Uterus (tissue), 4 donors: Measurements from ENCODE around the gene CHMP4A. TPM values are rescaled to one million over a fixed set of nuclear protein-coding genes. Genes with fewer than 3 reads are reported as not detected.
A peak's percentile ranks its signal among the peaks of the same experiment; 100 is the strongest.

Experiments used
- DNase-seq, 2 donors: peaks; one replicate each; pipeline ENCODE4 v3.0.0-alpha.2; 2019 to 2020
- H3K27ac ChIP-seq, 2 donors: fragments of 200-600 bp; sonication (generic); 1 replicate in 1 of 2; 2 replicates in 1 of 2; pipeline ENCODE4 v1.5.1; 2016 to 2018
- H3K27me3 ChIP-seq, 2 donors: fragments of 200-600 bp; sonication (generic); one replicate each; pipeline ENCODE4 v1.5.1; 2018 to 2019; ENCODE audit warnings: control low read depth in 1 of 2
- H3K36me3 ChIP-seq, 2 donors: fragments of 200-600 bp; sonication (generic); one replicate each; pipeline ENCODE4 v1.5.1; 2019; ENCODE audit warnings: control low read depth in 1 of 2
- H3K4me1 ChIP-seq, 2 donors: fragments of 200-600 bp; sonication (generic); one replicate each; pipeline ENCODE4 v1.5.1; 2018 to 2019; ENCODE audit warnings: control low read depth in 1 of 2
- H3K4me3 ChIP-seq, 2 donors: fragments of 200-600 bp; sonication (generic); 1 replicate in 1 of 2; 2 replicates in 1 of 2; pipeline ENCODE4 v1.5.1; 2018 to 2019; ENCODE audit warnings: mild to moderate bottlenecking in 1 of 2
- H3K9me3 ChIP-seq, 2 donors: fragments of 200-600 bp; sonication (generic); one replicate each; pipeline ENCODE4 v1.5.1; 2019; ENCODE audit warnings: control low read depth in 1 of 2
- CTCF ChIP-seq, 4 experiments: fragments of 200-600 bp in 2 of 4; fragments of 450-650 bp in 2 of 4; sonication (generic) in 2 of 4; IDR thresholded peaks; one replicate each; pipeline ENCODE4 v1.5.1; 2016 to 2019; ENCODE audit warnings: antibody characterized with exemption in 4 of 4, mild to moderate bottlenecking in 2 of 4, moderate library complexity in 1 of 4
- POLR2A ChIP-seq, 2 donors: fragments of 450-650 bp; IDR thresholded peaks; one replicate each; pipeline ENCODE4 v1.6.1; 2016; ENCODE audit warnings: antibody characterized with exemption in 2 of 2, mild to moderate bottlenecking in 1 of 2, moderate library complexity in 1 of 2
- intact Hi-C: fragments of 100-400 bp; cut with DNase I; formaldehyde crosslinking; loops from one replicate; pipeline ENCODE4 v1.15.1; 2023; ENCODE audit warnings: low total_unique reads
- total RNA-seq, 4 donors: library from RNA; depleted of rRNA in 3 of 4; stranded (reverse); fragments of >200 nt in 3 of 4; gene quantifications; one replicate each; pipeline versions ENCODE4 v1.1.0 to v1.2.4, GENCODE V29; 2014 to 2023
- donor health status: DM: yes; HTN: yes; CAD: no.

CHMP4A gene
- total RNA-seq, 4 donors from 2014 or later: 6.8 to 53.3 (median 33.9) TPM

DNA sequence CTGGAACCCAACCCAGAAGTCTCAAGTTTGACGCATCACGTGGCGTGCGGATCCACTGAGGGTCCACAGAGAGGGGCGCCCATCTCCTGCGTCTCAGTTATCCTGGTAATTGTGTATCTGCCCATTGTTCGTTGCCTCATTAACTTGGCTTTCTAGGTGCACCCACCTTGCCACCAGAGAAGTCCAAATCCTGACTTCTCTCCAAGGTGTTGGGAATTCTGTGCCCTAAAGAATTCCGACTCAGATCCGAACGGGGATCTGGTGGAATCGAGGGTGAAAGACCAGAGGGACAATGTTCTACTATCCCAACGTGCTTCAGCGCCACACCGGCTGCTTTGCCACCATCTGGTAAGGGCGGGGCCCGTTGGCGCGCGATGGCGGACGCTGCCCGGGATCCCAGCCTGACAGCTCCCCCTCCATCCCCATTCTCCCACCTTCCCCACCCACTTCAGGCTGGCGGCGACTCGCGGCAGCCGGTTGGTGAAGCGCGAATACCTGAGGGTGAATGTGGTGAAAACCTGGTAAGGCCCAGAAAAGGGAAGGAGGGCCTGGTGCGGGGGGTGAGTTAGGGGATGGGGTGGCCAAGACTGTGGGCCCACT is 40.9 kb downstream of the CHMP4A start:
- Histone ChIP-seq H3K27ac (peak overlapping the region in 1 of 2 donors; percentile 26), H3K36me3 (no peaks in the 10 kb centered on the region), H3K4me3 (peak overlapping the region; percentile 25 to 27), H3K9me3 (no peaks in the 10 kb centered on the region), H3K4me1 (no peaks in the 10 kb centered on the region), H3K27me3 (no peaks in the 10 kb centered on the region)
- TF ChIP-seq POLR2A (IDR thresholded peaks at IDR 0.05): no peak
- intact Hi-C loops: no loop called here
- no peak for DNase-seq

GRCh38 chr14:24171422-24172260 is 41.6 kb downstream of the CHMP4A start, which contains the start of gene REC8:
Gene REC8 (plus strand): TSS chr14:24172080. CDS start chr14:24172553, 473 bp downstream.
- Histone ChIP-seq H3K27me3 (no peaks in the 10 kb centered on the region), H3K4me1 (no peaks in the 10 kb centered on the region), H3K4me3 (peak within 1 kb of the TSS; percentile 25 to 27), H3K27ac (peak within 1 kb of the TSS in 1 of 2 donors; percentile 26), H3K36me3 (no peaks in the 10 kb centered on the region), H3K9me3 (no peaks in the 10 kb centered on the region)
- peak; percentile 50 to 81 for DNase-seq
- intact Hi-C loops: no loop called here
- TF ChIP-seq CTCF (IDR thresholded peaks at IDR 0.05) (no peak), POLR2A (IDR thresholded peaks at IDR 0.05) (no peak)

GRCh38 chr14:24167469-24168114 is 45.7 kb downstream of the CHMP4A start:
- no peak for TF ChIP-seq POLR2A (IDR thresholded peaks at IDR 0.05)
- Histone ChIP-seq H3K4me1 (peaks cover 0 to 7% of the 10 kb centered on the region in 2 donors), H3K27me3 (no peaks in the 10 kb centered on the region), H3K4me3 (no peak overlapping the region), H3K9me3 (no peaks in the 10 kb centered on the region), H3K27ac (no peak overlapping the region), H3K36me3 (no peaks in the 10 kb centered on the region)
- intact Hi-C loops: no loop called here
- DNase-seq: no peak

DNA sequence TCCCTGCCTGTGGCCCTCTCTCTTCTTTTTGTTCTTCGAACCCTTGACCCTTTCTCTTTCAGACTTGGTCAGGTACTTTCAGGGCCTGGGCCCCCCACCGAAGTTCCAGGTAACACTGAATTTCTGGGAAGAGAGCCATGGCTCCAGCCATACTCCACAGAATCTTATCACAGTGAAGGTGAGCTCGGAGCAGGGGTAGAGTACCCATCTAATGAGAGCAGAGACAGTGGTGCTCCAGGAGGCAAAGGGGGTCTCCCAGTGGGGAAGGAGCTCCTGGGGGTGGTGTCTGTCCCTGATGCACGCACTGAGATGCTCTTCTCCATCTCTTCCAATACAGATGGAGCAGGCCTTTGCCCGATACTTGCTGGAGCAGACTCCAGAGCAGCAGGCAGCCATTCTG is 47.5 kb downstream of the CHMP4A start:
- Histone ChIP-seq H3K9me3 (no peaks in the 10 kb centered on the region), H3K4me3 (no peak overlapping the region), H3K27me3 (no peaks in the 10 kb centered on the region), H3K36me3 (no peaks in the 10 kb centered on the region), H3K27ac (no peak overlapping the region), H3K4me1 (peaks cover 7% of the 10 kb centered on the region in 2 donors)
- intact Hi-C loops: no loop called here
- DNase-seq: no peak
- TF ChIP-seq POLR2A (IDR thresholded peaks at IDR 0.05) (no peak), CTCF (IDR thresholded peaks at IDR 0.05) (no peak)

DNA sequence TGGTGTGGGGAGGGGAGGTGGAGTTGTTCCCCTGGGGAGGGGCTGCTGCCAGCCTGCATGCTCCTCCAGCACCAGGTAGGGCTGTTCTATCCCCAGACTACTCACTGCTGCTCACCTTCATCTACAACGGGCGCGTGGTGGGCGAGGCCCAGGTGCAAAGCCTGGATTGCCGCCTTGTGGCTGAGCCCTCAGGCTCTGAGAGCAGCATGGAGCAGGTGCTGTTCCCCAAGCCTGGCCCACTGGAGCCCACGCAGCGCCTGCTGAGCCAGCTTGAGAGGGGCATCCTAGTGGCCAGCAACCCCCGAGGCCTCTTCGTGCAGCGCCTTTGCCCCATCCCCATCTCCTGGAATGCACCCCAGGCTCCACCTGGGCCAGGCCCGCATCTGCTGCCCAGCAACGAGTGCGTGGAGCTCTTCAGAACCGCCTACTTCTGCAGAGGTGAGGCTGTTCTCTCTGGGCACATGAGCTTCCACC is 48.7 kb downstream of the CHMP4A start:
- H3K4me3 ChIP-seq: no peak overlapping the region
- TF ChIP-seq POLR2A (IDR thresholded peaks at IDR 0.05): no peak
- TF ChIP-seq CTCF (IDR thresholded peaks at IDR 0.05): no peak
- no peak for DNase-seq
- no peaks in the 10 kb centered on the region for H3K27me3 ChIP-seq
- H3K9me3 ChIP-seq: no peaks in the 10 kb centered on the region
- H3K4me1 ChIP-seq: peaks cover 7% of the 10 kb centered on the region in 2 donors
- no peaks in the 10 kb centered on the region for H3K36me3 ChIP-seq
- intact Hi-C loops: no loop called here
- no peak overlapping the region for H3K27ac ChIP-seq
